Caco-2 (cell line): ENCODE measurements around the gene FOXQ1. TPM values are rescaled to one million over a fixed set of nuclear protein-coding genes. Genes with fewer than 3 reads are reported as not detected.

Source experiments
- BruUV-seq: library from RNA; stranded (reverse); fragments of 400-500 nt; replicated peaks from 2 replicates; lab custom pipeline; 2021; lab: Mats Ljungman, UMichigan
- CTCF ChIA-PET: fragments of 300-600 bp; sonication (Branson Sonifier 250); formaldehyde crosslinking; loops from one replicate; lab custom pipeline; 2022; ENCODE audit warnings: antibody characterized with exemption; lab: Charles Lee
- POLR2A ChIA-PET: fragments of 300-600 bp; sonication (Branson Sonifier 250); formaldehyde crosslinking; loops from one replicate; lab custom pipeline; 2022; ENCODE audit warnings: antibody characterized with exemption; lab: Charles Lee
- DNase-seq, 2 experiments: peaks; one replicate each; pipeline versions ENCODE4 v3.0.0 to v3.0.0-alpha.2; 2020 to 2022
- H3K27me3 ChIP-seq: replicated peaks from 2 replicates; pipeline ENCODE4 v1.6.0; 2011; ENCODE audit warnings: low read length; ENCODE audit not compliant: control insufficient read depth, insufficient read depth
- H3K36me3 ChIP-seq: 2 replicates; pipeline ENCODE4 v1.5.1; 2011; ENCODE audit warnings: low read length; ENCODE audit not compliant: control insufficient read depth, insufficient read depth
- H3K4me1 ChIP-seq: fragments of 250-450 bp; sonication (Bioruptor Pico); 2 replicates; pipeline ENCODE4 v1.5.1; 2020; ENCODE audit warnings: mild to moderate bottlenecking
- H3K4me3 ChIP-seq: 2 replicates; pipeline ENCODE4 v1.5.1; 2011; ENCODE audit warnings: low read depth, mild to moderate bottlenecking, control low read depth, low read length
- H3K9me3 ChIP-seq: fragments of 250-450 bp; sonication (Bioruptor Pico); 2 replicates; pipeline ENCODE4 v1.5.1; 2020; ENCODE audit warnings: mild to moderate bottlenecking, moderate library complexity
- H3K27ac Mint-ChIP-seq: one replicate; pipeline ENCODE4 v1.8.0; 2022; ENCODE audit warnings: mixed read lengths; ENCODE audit not compliant: unreplicated experiment
- H3K27me3 Mint-ChIP-seq: one replicate; pipeline ENCODE4 v1.8.0; 2022; ENCODE audit warnings: mixed read lengths; ENCODE audit not compliant: insufficient read depth, unreplicated experiment
- H3K36me3 Mint-ChIP-seq: one replicate; pipeline ENCODE4 v1.8.0; 2022; ENCODE audit warnings: mild to moderate bottlenecking, mixed read lengths; ENCODE audit not compliant: insufficient read depth, unreplicated experiment
- H3K4me1 Mint-ChIP-seq: one replicate; pipeline ENCODE4 v1.8.0; 2022; ENCODE audit warnings: low read depth, mixed read lengths; ENCODE audit not compliant: unreplicated experiment
- H3K4me3 Mint-ChIP-seq: one replicate; pipeline ENCODE4 v1.8.0; 2022; ENCODE audit warnings: mild to moderate bottlenecking, moderate library complexity, mixed read lengths; ENCODE audit not compliant: unreplicated experiment
- H3K9me3 Mint-ChIP-seq: one replicate; pipeline ENCODE4 v1.8.0; 2022; ENCODE audit warnings: mixed read lengths; ENCODE audit not compliant: unreplicated experiment
- intact Hi-C: fragments of 100-400 bp; cut with micrococcal nuclease; formaldehyde crosslinking; loops from one replicate; pipeline ENCODE4 v1.10.0; 2022; ENCODE audit not compliant: unreplicated experiment
- total RNA-seq: library from RNA; stranded (reverse); gene quantifications from 2 replicates; pipeline ENCODE4 v1.2.3, GENCODE V29; 2022
- TF ChIP-seq, protein P1 (sequence below), 2 experiments: fragments of 200-600 bp in 1 of 2; IDR thresholded peaks; 1 replicate in 1 of 2; 2 replicates in 1 of 2; pipeline versions ENCODE4 v1.5.1 to v1.8.0; 2011 to 2022; ENCODE audit warnings: antibody characterized with exemption in 1 of 2, control low read depth in 1 of 2, inconsistent platforms in 1 of 2, low read depth in 1 of 2, low read length in 1 of 2, mild to moderate bottlenecking in 1 of 2, moderate library complexity in 1 of 2; ENCODE audit not compliant: insufficient read depth in 1 of 2, severe bottlenecking in 1 of 2, unreplicated experiment in 1 of 2

Gene FOXQ1
- total RNA-seq, 1 experiment from 2014 or later, result 191 TPM

DNA sequence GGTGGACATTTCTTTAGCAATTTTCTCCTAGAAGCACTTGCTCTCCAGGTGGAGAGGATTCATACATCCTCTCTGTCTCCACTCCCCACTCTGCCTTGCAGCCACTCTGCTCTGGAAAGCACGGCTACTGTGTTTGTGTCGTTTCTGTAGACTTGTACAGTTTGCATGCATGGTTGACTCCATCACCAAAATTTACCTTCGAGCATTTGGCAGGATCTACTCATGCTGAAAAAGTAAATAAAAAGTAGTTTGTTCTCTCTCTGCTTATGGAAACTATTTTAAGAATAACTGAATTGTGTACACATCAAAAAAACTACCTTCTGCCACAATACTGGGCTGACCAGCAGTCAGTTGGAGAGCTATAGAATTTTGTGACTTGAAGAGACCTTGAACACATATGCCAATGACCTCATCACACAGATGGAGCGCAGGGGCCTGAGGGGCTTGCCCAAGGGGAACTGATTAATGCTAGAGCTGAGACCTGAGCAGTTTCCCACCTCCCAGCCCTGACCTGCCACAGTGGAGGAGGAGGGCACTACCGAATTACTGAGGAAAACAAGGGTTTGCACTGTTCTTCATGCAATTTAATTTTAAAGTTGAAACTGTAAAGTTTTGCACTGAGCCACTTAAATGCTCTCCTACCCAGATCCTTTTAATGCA, 33.7 kb upstream of the FOXQ1 start:
- DNase-seq, result no peak
- intact Hi-C loops, result no loop called here
- no peak overlapping the region for H3K4me3 Mint-ChIP-seq

DNA sequence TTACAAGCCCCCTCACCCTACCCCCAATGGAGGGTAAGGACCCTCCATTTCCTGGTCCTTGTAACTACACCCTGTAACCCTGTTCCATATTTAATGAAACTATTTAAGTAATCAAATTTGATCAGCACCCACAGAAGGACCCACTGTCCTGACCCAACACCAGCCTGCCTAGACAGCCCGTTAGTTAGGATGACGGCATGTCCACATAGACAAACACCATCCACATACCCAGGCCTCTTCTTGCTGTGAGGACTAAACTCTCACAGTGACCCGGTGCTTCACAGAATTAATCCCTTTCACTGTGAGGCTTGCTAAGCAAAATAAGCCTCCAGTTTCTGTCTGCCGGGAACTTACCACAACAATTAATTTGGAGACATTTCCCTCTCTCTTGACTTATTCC, 32.8 kb upstream of the FOXQ1 start:
- intact Hi-C loops, result no loop called here
- Histone ChIP-seq H3K4me1 (peaks cover 33% of the 10 kb centered on the region), H3K9me3 (peaks cover 5% of the 10 kb centered on the region; the same call in 1 of the 2 replicates), H3K36me3 (no peaks in the 10 kb centered on the region), H3K4me3 (no peak overlapping the region), H3K27me3 (no peaks in the 10 kb centered on the region)
- ChIA-PET POLR2A (no interaction called here), CTCF (no interaction called here)
- BruUV-seq, result no TSS peak
- TF ChIP-seq, protein P1, sequence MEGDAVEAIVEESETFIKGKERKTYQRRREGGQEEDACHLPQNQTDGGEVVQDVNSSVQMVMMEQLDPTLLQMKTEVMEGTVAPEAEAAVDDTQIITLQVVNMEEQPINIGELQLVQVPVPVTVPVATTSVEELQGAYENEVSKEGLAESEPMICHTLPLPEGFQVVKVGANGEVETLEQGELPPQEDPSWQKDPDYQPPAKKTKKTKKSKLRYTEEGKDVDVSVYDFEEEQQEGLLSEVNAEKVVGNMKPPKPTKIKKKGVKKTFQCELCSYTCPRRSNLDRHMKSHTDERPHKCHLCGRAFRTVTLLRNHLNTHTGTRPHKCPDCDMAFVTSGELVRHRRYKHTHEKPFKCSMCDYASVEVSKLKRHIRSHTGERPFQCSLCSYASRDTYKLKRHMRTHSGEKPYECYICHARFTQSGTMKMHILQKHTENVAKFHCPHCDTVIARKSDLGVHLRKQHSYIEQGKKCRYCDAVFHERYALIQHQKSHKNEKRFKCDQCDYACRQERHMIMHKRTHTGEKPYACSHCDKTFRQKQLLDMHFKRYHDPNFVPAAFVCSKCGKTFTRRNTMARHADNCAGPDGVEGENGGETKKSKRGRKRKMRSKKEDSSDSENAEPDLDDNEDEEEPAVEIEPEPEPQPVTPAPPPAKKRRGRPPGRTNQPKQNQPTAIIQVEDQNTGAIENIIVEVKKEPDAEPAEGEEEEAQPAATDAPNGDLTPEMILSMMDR (IDR thresholded peaks at IDR 0.05; ENCODE audit: insufficient read depth in 1 of 2, low read depth in 1 of 2, low read length in 1 of 2, severe bottlenecking in 1 of 2, unreplicated experiment in 1 of 2), result no peak
- Mint-ChIP-seq H3K4me3 (no peak overlapping the region), H3K9me3 (peaks cover 22% of the 10 kb centered on the region), H3K27me3 (no peaks in the 10 kb centered on the region), H3K36me3 (no peaks in the 10 kb centered on the region), H3K4me1 (peaks cover 34% of the 10 kb centered on the region), H3K27ac (no peak overlapping the region)
- no peak for DNase-seq

More for the DNA sequence above, 33.7 kb upstream of the FOXQ1 start:
- H3K27me3 Mint-ChIP-seq, result no peaks in the 10 kb centered on the region
- H3K4me1 Mint-ChIP-seq, result peaks cover 26% of the 10 kb centered on the region
- TF ChIP-seq, protein P1 (IDR thresholded peaks at IDR 0.05; ENCODE audit: insufficient read depth in 1 of 2, low read depth in 1 of 2, low read length in 1 of 2, severe bottlenecking in 1 of 2, unreplicated experiment in 1 of 2), result no peak
- no TSS peak for BruUV-seq
- CTCF ChIA-PET, result interaction anchor here (0.6 kb wide), 1 partner anchor 119 kb away, joined by 7 read pairs; no protein-coding TSS in a partner anchor
- H3K36me3 Mint-ChIP-seq, result no peaks in the 10 kb centered on the region
- peaks cover 31% of the 10 kb centered on the region for H3K9me3 Mint-ChIP-seq
- H3K4me3 ChIP-seq, result no peak overlapping the region
- no peak overlapping the region for H3K27ac Mint-ChIP-seq
- H3K9me3 ChIP-seq, result peaks cover 5% of the 10 kb centered on the region; the same call in 1 of the 2 replicates
- no peaks in the 10 kb centered on the region for H3K36me3 ChIP-seq
- POLR2A ChIA-PET, result no interaction called here
- H3K4me1 ChIP-seq, result peaks cover 24% of the 10 kb centered on the region
- no peaks in the 10 kb centered on the region for H3K27me3 ChIP-seq

DNA sequence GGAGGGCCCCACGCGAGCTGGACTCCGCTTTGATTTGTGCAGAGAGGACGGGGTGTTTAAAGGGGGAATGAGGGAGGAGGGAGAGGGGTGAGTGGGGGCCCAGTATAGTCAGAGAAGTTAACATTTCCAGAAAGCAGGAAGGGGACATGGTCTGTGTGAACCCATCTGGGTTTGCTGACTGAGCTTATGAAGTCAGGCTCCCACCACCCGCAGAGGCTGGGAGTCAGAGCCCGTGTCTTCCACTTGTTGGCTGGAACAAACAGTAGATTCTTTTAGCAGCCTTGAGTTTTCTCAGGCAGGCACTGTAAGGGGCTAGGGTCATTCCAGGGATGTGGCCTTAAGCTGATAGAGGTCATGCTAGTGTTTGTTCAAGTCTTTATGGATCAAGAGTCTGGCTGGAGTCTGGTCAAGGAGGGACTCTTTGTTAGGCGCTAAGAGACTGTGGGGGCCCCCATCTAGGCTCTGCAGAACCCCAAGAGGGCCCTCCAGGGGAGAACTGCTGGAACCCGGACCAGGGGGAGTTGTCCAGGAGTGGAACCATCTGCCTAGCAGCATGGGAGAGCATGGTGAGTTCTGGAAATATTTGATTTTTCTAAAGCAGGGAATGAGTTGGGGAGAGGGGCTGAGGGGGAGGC, 31.1 kb upstream of the FOXQ1 start:
- no peaks in the 10 kb centered on the region; the same call in 1 of the 2 replicates for H3K9me3 ChIP-seq
- TF ChIP-seq, protein P1 (IDR thresholded peaks at IDR 0.05; ENCODE audit: insufficient read depth in 1 of 2, low read depth in 1 of 2, low read length in 1 of 2, severe bottlenecking in 1 of 2, unreplicated experiment in 1 of 2), result no peak
- H3K9me3 Mint-ChIP-seq, result peaks cover 5% of the 10 kb centered on the region
- no peak overlapping the region for H3K4me3 Mint-ChIP-seq
- CTCF ChIA-PET, result no interaction called here
- peaks cover 34% of the 10 kb centered on the region for H3K4me1 Mint-ChIP-seq
- H3K27ac Mint-ChIP-seq, result peak overlapping the region; percentile 45
- no peaks in the 10 kb centered on the region for H3K27me3 ChIP-seq
- H3K4me3 ChIP-seq, result no peak overlapping the region
- BruUV-seq, result no TSS peak
- POLR2A ChIA-PET, result interaction anchor here (1.0 kb wide), 1 partner anchor 31 kb away, joined by 5 read pairs; the partner anchor contains the start of gene FOXQ1
- H3K36me3 ChIP-seq, result no peaks in the 10 kb centered on the region
- H3K36me3 Mint-ChIP-seq, result no peaks in the 10 kb centered on the region
- H3K27me3 Mint-ChIP-seq, result no peaks in the 10 kb centered on the region
- H3K4me1 ChIP-seq, result peaks cover 41% of the 10 kb centered on the region
- intact Hi-C loops, result no loop called here
- no peak for DNase-seq
